HepG2 (cell line): ENCODE data around the gene CIAO2B. TPM values are rescaled to one million over a fixed set of nuclear protein-coding genes. Genes with fewer than 3 reads are reported as not detected.

ENCODE experiments used
- CC2D1A ChIP-seq: sonication (generic); formaldehyde crosslinking; IDR thresholded peaks from 2 replicates; pipeline ENCODE4 v1.8.1; 2023; ENCODE audit warnings: mild to moderate bottlenecking, missing genetic modification reagents
- DBP ChIP-seq: sonication (generic); formaldehyde crosslinking; IDR thresholded peaks from 2 replicates; pipeline ENCODE4 v1.4.0; 2020; ENCODE audit warnings: missing genetic modification reagents; ENCODE audit errors: not compliant biosample characterization
- IKZF1 ChIP-seq: fragments of 450-650 bp; IDR thresholded peaks from 2 replicates; pipeline ENCODE4 v1.7.1; 2016
- PRDM15 ChIP-seq: sonication (generic); formaldehyde crosslinking; IDR thresholded peaks from 2 replicates; pipeline ENCODE4 v1.4.0; 2020; ENCODE audit warnings: missing genetic modification reagents
- TP53 ChIP-seq: sonication (generic); formaldehyde crosslinking; conservative IDR thresholded peaks from 2 replicates; pipeline ENCODE4 v1.4.0; 2020; ENCODE audit warnings: missing genetic modification reagents
- USF2 ChIP-seq, 2 experiments: sonication (generic) in 1 of 2; formaldehyde crosslinking in 1 of 2; IDR thresholded peaks; 2 replicates each; pipeline versions ENCODE4 v1.5.1 to v1.6.1; 2011 to 2020; ENCODE audit warnings: borderline replicate concordance in 1 of 2, low read depth in 1 of 2, low read length in 1 of 2, mild to moderate bottlenecking in 1 of 2, missing genetic modification reagents in 1 of 2, moderate library complexity in 1 of 2
- XRCC5 ChIP-seq: fragments of 200-400 bp; formaldehyde crosslinking; optimal IDR thresholded peaks from 2 replicates; pipeline ENCODE3; 2017; ENCODE audit warnings: mild to moderate bottlenecking, low read length
- YEATS2 ChIP-seq: sonication (generic); formaldehyde crosslinking; IDR thresholded peaks from 2 replicates; pipeline ENCODE4 v1.4.0; 2020; ENCODE audit warnings: missing genetic modification reagents, borderline replicate concordance
- ZBED4 ChIP-seq: sonication (generic); formaldehyde crosslinking; IDR thresholded peaks from 2 replicates; pipeline ENCODE4 v1.4.0; 2020; ENCODE audit warnings: missing genetic modification reagents, borderline replicate concordance
- ZFP36 ChIP-seq: fragments of 150-350 bp; IDR thresholded peaks from 2 replicates; pipeline ENCODE4 v1.6.1; 2018; ENCODE audit warnings: borderline replicate concordance, low read length, low read depth; ENCODE audit not compliant: partially characterized antibody
- ZNF572 ChIP-seq: sonication (generic); formaldehyde crosslinking; IDR thresholded peaks from 2 replicates; pipeline ENCODE4 v1.5.1; 2020; ENCODE audit warnings: mild to moderate bottlenecking, missing genetic modification reagents
- ZSCAN12 ChIP-seq: sonication (generic); formaldehyde crosslinking; IDR thresholded peaks from 2 replicates; pipeline ENCODE4 v1.9.0; 2021; ENCODE audit warnings: mild to moderate bottlenecking, missing genetic modification reagents
- polyA plus RNA-seq, 8 experiments: library from polyadenylated mRNA; depleted of rRNA in 3 of 8; stranded (reverse) in 7 of 8; unstranded in 1 of 8; fragments of >200 nt; fragmentation: Illumina TruSeq in 4 of 8; extraction: Trizol in 4 of 8; gene quantifications; 2 replicates each; pipeline versions ENCODE4 v1.2.1 to v1.2.3, GENCODE V29; 2011 to 2016; ENCODE audit warnings: low read depth in 4 of 8, missing spikeins in 1 of 8, mixed read lengths in 1 of 8; ENCODE audit not compliant: insufficient read depth in 1 of 8
- total RNA-seq, 5 experiments: library from RNA; depleted of rRNA; stranded (reverse); fragments of >200 nt; fragmentation: Illumina TruSeq; extraction: Trizol; gene quantifications; 2 replicates each; pipeline ENCODE4 v1.2.3, GENCODE V29; 2016; ENCODE audit warnings: low read depth in 1 of 5

Gene CIAO2B
- total and polyA plus RNA-seq, 2 of the 13 experiments (the other 11 are each of a cell fraction or from before 2014, with no cell fraction given) = 157 to 293 TPM

GRCh38 chr16:66934138-66934838, at the start of gene CIAO2B (continued):
- TF ChIP-seq USF2 (IDR thresholded peaks at IDR 0.05; ENCODE audit: low read depth, low read length) = no peak
- no peak for TF ChIP-seq USF2 (CRISPR knock-in tag; IDR thresholded peaks at IDR 0.05; ENCODE audit: borderline replicate concordance)
- no peak for TF ChIP-seq ZFP36
- TF ChIP-seq TP53 (CRISPR knock-in tag) = peak; percentile 85
- TF ChIP-seq ZBED4 = peak; percentile 82
- peak; percentile 66 for TF ChIP-seq DBP (CRISPR knock-in tag)
- peak; percentile 98 for TF ChIP-seq YEATS2 (CRISPR knock-in tag)
- peak; percentile 76 for TF ChIP-seq XRCC5
- 0 out of 2 replicates have a peak, but pooled peaks have one; percentile 45 for TF ChIP-seq CC2D1A (CRISPR knock-in tag)
- TF ChIP-seq PRDM15 (CRISPR knock-in tag) = peak; percentile 75
- 0 out of 2 replicates have a peak, but pooled peaks have one; percentile 43 for TF ChIP-seq ZNF572
- TF ChIP-seq ZSCAN12 = peak; percentile 81; the same call in 1 of the 2 replicates
- no peak for TF ChIP-seq IKZF1
